Measurements from ENCODE around the gene EIF6. TPM values are rescaled to one million over a fixed set of nuclear protein-coding genes. Genes with fewer than 3 reads are reported as not detected.

The EIF6 gene
- total and polyA plus RNA-seq, 2 experiments from 2014 or later = 149 to 215 TPM

DNA sequence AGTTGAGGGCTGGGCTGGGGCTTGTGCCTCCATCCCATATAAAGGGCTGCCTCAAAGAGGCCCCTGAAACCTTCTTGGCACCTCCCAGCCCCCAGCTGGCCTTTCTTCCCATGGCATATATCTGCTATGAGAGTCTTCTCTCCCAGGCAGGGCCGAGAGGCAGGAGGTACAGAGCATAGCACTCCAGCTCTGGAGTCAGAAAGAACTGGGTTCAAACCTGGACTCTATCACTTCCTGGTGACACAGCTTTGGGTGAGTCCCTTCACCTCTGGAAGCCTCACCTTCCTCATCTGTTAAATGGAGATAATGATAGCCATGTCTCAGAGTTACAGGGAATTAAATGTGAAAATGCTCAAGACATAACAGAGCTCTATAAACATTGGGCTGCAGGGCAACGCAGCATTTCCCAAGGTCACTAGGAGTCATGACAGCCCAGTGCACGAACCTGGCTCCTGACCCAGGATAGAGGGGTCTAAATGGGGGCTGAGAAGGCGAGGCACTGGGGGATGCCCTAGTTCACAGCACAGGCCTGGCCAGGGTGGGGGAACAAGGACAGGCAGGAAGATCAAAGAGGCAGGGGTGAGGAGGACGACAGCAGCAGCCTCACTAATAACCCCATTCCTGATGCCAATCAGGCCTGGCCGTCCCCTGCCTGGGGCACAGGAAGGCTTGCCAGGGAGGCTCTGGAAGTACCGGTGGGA is 5.8 kb upstream of the EIF6 start (continued):
- TF ChIP-seq, protein P1, sequence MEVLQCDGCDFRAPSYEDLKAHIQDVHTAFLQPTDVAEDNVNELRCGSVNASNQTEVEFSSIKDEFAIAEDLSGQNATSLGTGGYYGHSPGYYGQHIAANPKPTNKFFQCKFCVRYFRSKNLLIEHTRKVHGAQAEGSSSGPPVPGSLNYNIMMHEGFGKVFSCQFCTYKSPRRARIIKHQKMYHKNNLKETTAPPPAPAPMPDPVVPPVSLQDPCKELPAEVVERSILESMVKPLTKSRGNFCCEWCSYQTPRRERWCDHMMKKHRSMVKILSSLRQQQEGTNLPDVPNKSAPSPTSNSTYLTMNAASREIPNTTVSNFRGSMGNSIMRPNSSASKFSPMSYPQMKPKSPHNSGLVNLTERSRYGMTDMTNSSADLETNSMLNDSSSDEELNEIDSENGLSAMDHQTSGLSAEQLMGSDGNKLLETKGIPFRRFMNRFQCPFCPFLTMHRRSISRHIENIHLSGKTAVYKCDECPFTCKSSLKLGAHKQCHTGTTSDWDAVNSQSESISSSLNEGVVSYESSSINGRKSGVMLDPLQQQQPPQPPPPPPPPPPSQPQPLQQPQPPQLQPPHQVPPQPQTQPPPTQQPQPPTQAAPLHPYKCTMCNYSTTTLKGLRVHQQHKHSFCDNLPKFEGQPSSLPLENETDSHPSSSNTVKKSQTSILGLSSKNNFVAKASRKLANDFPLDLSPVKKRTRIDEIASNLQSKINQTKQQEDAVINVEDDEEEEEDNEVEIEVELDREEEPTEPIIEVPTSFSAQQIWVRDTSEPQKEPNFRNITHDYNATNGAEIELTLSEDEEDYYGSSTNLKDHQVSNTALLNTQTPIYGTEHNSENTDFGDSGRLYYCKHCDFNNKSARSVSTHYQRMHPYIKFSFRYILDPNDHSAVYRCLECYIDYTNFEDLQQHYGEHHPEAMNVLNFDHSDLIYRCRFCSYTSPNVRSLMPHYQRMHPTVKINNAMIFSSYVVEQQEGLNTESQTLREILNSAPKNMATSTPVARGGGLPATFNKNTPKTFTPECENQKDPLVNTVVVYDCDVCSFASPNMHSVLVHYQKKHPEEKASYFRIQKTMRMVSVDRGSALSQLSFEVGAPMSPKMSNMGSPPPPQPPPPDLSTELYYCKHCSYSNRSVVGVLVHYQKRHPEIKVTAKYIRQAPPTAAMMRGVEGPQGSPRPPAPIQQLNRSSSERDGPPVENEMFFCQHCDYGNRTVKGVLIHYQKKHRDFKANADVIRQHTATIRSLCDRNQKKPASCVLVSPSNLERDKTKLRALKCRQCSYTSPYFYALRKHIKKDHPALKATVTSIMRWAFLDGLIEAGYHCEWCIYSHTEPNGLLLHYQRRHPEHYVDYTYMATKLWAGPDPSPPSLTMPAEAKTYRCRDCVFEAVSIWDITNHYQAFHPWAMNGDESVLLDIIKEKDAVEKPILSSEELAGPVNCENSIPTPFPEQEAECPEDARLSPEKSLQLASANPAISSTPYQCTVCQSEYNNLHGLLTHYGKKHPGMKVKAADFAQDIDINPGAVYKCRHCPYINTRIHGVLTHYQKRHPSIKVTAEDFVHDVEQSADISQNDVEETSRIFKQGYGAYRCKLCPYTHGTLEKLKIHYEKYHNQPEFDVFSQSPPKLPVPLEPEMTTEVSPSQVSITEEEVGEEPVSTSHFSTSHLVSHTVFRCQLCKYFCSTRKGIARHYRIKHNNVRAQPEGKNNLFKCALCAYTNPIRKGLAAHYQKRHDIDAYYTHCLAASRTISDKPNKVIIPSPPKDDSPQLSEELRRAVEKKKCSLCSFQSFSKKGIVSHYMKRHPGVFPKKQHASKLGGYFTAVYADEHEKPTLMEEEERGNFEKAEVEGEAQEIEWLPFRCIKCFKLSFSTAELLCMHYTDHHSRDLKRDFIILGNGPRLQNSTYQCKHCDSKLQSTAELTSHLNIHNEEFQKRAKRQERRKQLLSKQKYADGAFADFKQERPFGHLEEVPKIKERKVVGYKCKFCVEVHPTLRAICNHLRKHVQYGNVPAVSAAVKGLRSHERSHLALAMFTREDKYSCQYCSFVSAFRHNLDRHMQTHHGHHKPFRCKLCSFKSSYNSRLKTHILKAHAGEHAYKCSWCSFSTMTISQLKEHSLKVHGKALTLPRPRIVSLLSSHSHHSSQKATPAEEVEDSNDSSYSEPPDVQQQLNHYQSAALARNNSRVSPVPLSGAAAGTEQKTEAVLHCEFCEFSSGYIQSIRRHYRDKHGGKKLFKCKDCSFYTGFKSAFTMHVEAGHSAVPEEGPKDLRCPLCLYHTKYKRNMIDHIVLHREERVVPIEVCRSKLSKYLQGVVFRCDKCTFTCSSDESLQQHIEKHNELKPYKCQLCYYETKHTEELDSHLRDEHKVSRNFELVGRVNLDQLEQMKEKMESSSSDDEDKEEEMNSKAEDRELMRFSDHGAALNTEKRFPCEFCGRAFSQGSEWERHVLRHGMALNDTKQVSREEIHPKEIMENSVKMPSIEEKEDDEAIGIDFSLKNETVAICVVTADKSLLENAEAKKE (CRISPR knock-in tag; IDR thresholded peaks at IDR 0.05) = no peak
- TF ChIP-seq ZNF114 (CRISPR knock-in tag; IDR thresholded peaks at IDR 0.05) = no peak
- no peak for TF ChIP-seq ZNF331 (CRISPR knock-in tag; IDR thresholded peaks at IDR 0.05; ENCODE audit: low read depth)
- TF ChIP-seq POLR2AphosphoS5 (IDR thresholded peaks at IDR 0.05; ENCODE audit: low read depth) = no peak

GRCh38 chr20:35288325-35289060 is 3.9 kb upstream of the EIF6 start:
- Histone ChIP-seq H3K9me2 (ENCODE audit: insufficient read depth) (no peaks in the 10 kb centered on the region), H3K27ac (ENCODE audit: low read depth) (no peak overlapping the region), H4K20me1 (replicated peaks; ENCODE audit: insufficient read depth) (0 out of 2 replicates have a peak, but pooled peaks cover under 1% of the 10 kb centered on the region), H3K4me1 (ENCODE audit: insufficient read depth) (peaks cover 4% of the 10 kb centered on the region; the same call in 1 of the 2 replicates), H2AFZ (no peak overlapping the region), H3K4me2 (no peak overlapping the region), H3K36me3 (ENCODE audit: insufficient read depth) (no peaks in the 10 kb centered on the region), H3F3A (replicated peaks; ENCODE audit: low read depth) (0 out of 2 replicates have a peak, but pooled peaks cover 4% of the 10 kb centered on the region), H3K79me2 (replicated peaks; ENCODE audit: insufficient read depth) (peaks cover 8% of the 10 kb centered on the region), H3K4me3 (no peak overlapping the region), H3K27me3 (ENCODE audit: insufficient read depth) (no peaks in the 10 kb centered on the region)
- H3K4me1 Mint-ChIP-seq = peaks cover 12% of the 10 kb centered on the region
- no peak for DNase-seq (ENCODE audit: low spot score)
- H3K4me3 Mint-ChIP-seq = no peak overlapping the region
- H3K27ac Mint-ChIP-seq = no peak overlapping the region
- H3K9me3 Mint-ChIP-seq = no peaks in the 10 kb centered on the region; the same call in 2 of the 3 replicates
- peaks cover 25% of the 10 kb centered on the region for H3K27me3 Mint-ChIP-seq (ENCODE audit: insufficient read depth, low read depth, poor library complexity)
- no peak for ATAC-seq
- H3K36me3 Mint-ChIP-seq (ENCODE audit: low read depth) = peaks cover 8% of the 10 kb centered on the region
- TF ChIP-seq, protein P1 (CRISPR knock-in tag; IDR thresholded peaks at IDR 0.05) = no peak
- TF ChIP-seq ZNF114 (CRISPR knock-in tag; IDR thresholded peaks at IDR 0.05) (no peak), EZH2phosphoT487 (IDR thresholded peaks at IDR 0.05; ENCODE audit: unreplicated experiment) (no peak), ZNF331 (CRISPR knock-in tag; IDR thresholded peaks at IDR 0.05; ENCODE audit: low read depth) (no peak), ETS1 (IDR thresholded peaks at IDR 0.05) (no peak)
